PC-9 (cell line): ENCODE data around the gene PLXNA1. TPM values are rescaled to one million over a fixed set of nuclear protein-coding genes. Genes with fewer than 3 reads are reported as not detected.

Experiments
- BruUV-seq: library from RNA; stranded (reverse); fragments of 400-500 nt; replicated peaks from 2 replicates; lab custom pipeline; 2021; lab: Mats Ljungman, UMichigan
- CTCF ChIA-PET: fragments of 300-600 bp; sonication (Branson Sonifier 250); formaldehyde crosslinking; loops from one replicate; lab custom pipeline; 2022; ENCODE audit warnings: antibody characterized with exemption; lab: Charles Lee
- POLR2A ChIA-PET: fragments of 300-600 bp; sonication (Branson Sonifier 250); formaldehyde crosslinking; loops from one replicate; lab custom pipeline; 2022; ENCODE audit warnings: antibody characterized with exemption; ENCODE audit not compliant: unreplicated experiment; lab: Charles Lee
- DNase-seq, 2 experiments: peaks; one replicate each; pipeline versions ENCODE4 v3.0.0 to v3.0.0-alpha.2; 2015 to 2022; ENCODE audit warnings: mixed read lengths in 1 of 2
- H2AFZ ChIP-seq: fragments of 200-600 bp; sonication (generic); 2 replicates; pipeline ENCODE4 v1.8.1; 2017; ENCODE audit warnings: antibody characterized with exemption
- H3F3A ChIP-seq: fragments of 200-600 bp; sonication (generic); 2 replicates; pipeline ENCODE4 v1.8.1; 2017; ENCODE audit warnings: antibody characterized with exemption, mild to moderate bottlenecking, low read depth; ENCODE audit not compliant: insufficient read depth
- H3K27ac ChIP-seq: fragments of 200-600 bp; sonication (generic); 2 replicates; pipeline ENCODE4 v1.6.1; 2016; ENCODE audit warnings: mixed run types
- H3K27me3 ChIP-seq: fragments of 200-600 bp; sonication (generic); 2 replicates; pipeline ENCODE4 v1.6.1; 2016; ENCODE audit warnings: low read depth, mixed run types; ENCODE audit not compliant: insufficient read depth
- H3K36me3 ChIP-seq: fragments of 200-600 bp; sonication (generic); 2 replicates; pipeline ENCODE4 v1.6.1; 2016; ENCODE audit warnings: low read depth, mixed run types
- H3K4me1 ChIP-seq: fragments of 200-600 bp; sonication (generic); replicated peaks from 2 replicates; pipeline ENCODE4 v1.6.1; 2016; ENCODE audit warnings: mixed run types; ENCODE audit not compliant: insufficient read depth
- H3K4me2 ChIP-seq: fragments of 200-600 bp; sonication (generic); 2 replicates; pipeline ENCODE4 v1.6.1; 2017; ENCODE audit warnings: mixed run types
- H3K4me3 ChIP-seq: fragments of 200-600 bp; sonication (generic); 2 replicates; pipeline ENCODE4 v1.6.1; 2016; ENCODE audit warnings: mixed run types
- H3K79me2 ChIP-seq: fragments of 200-600 bp; sonication (generic); 2 replicates; pipeline ENCODE4 v1.6.1; 2017; ENCODE audit warnings: low read depth, mixed run types
- H3K9me2 ChIP-seq: fragments of 200-600 bp; sonication (generic); 2 replicates; pipeline ENCODE4 v1.8.1; 2017; ENCODE audit warnings: mild to moderate bottlenecking; ENCODE audit not compliant: insufficient read depth
- H3K9me3 ChIP-seq: fragments of 200-600 bp; sonication (generic); 2 replicates; pipeline ENCODE4 v1.8.1; 2016; ENCODE audit warnings: low read depth; ENCODE audit not compliant: insufficient read depth
- H4K20me1 ChIP-seq: fragments of 200-600 bp; sonication (generic); 2 replicates; pipeline ENCODE4 v1.8.1; 2017; ENCODE audit not compliant: insufficient read depth
- CTCF ChIP-seq: fragments of 200-600 bp; sonication (generic); conservative IDR thresholded peaks from 2 replicates; pipeline ENCODE4 v1.6.1; 2017; ENCODE audit warnings: mixed run types, antibody characterized with exemption, mild to moderate bottlenecking, moderate library complexity
- EZH2 ChIP-seq: fragments of 200-600 bp; sonication (generic); IDR thresholded peaks from 2 replicates; pipeline ENCODE4 v1.8.0; 2017; ENCODE audit warnings: antibody characterized with exemption, low read depth
- intact Hi-C: fragments of 100-400 bp; cut with micrococcal nuclease; formaldehyde crosslinking; loops from one replicate; pipeline ENCODE4 v1.10.0; 2022; ENCODE audit not compliant: unreplicated experiment
- total RNA-seq: library from RNA; stranded (reverse); gene quantifications from 2 replicates; pipeline ENCODE4 v1.2.3, GENCODE V29; 2021

The PLXNA1 gene
- total RNA-seq, 1 experiment from 2014 or later = 88.2 TPM

- Histone ChIP-seq H3K27ac (no peak overlapping the region), H3K4me3 (no peak overlapping the region), H3K9me3 (no peaks in the 10 kb centered on the region), H3K9me2 (no peaks in the 10 kb centered on the region), H3F3A (no peaks in the 10 kb centered on the region), H3K27me3 (no peaks in the 10 kb centered on the region), H4K20me1 (peaks cover 6% of the 10 kb centered on the region), H3K4me2 (no peak overlapping the region), H3K79me2 (no peaks in the 10 kb centered on the region), H2AFZ (no peak overlapping the region), H3K36me3 (no peaks in the 10 kb centered on the region), H3K4me1 (no peaks in the 10 kb centered on the region)
- ChIA-PET CTCF (no interaction called here), POLR2A (no interaction called here)
- intact Hi-C loops = no loop called here
- no TSS peak for BruUV-seq
- TF ChIP-seq CTCF = no peak
- no peak for TF ChIP-seq EZH2
- DNase-seq = no peak
These were observed 39.9 kb downstream of the PLXNA1 start for GRCh38 chr3:127022849-127023248.

- Histone ChIP-seq H3K4me1 (no peaks in the 10 kb centered on the region), H3K9me2 (no peaks in the 10 kb centered on the region), H4K20me1 (no peaks in the 10 kb centered on the region; the same call in 1 of the 2 replicates), H3K36me3 (no peaks in the 10 kb centered on the region), H3K79me2 (no peaks in the 10 kb centered on the region), H3K9me3 (no peaks in the 10 kb centered on the region), H3K27ac (no peak overlapping the region), H2AFZ (no peak overlapping the region), H3K4me2 (no peak overlapping the region), H3F3A (no peaks in the 10 kb centered on the region), H3K27me3 (no peaks in the 10 kb centered on the region), H3K4me3 (no peak overlapping the region)
- ChIA-PET CTCF (no interaction called here), POLR2A (no interaction called here)
- DNase-seq = no peak
- BruUV-seq = no TSS peak
- intact Hi-C loops = no loop called here
- no peak for TF ChIP-seq CTCF
- TF ChIP-seq EZH2 = no peak
These were observed 42.5 kb downstream of the PLXNA1 start for GRCh38 chr3:127025456-127025855.

GRCh38 chr3:127026036-127026435 lies 43.1 kb downstream of the PLXNA1 start:
- CTCF ChIA-PET = no interaction called here
- H3K4me3 ChIP-seq = no peak overlapping the region

More at GRCh38 chr3:127026036-127026435, 43.1 kb downstream of the PLXNA1 start:
- H3K79me2 ChIP-seq = no peaks in the 10 kb centered on the region
- DNase-seq = no peak
- no TSS peak for BruUV-seq
- no peaks in the 10 kb centered on the region for H3K4me1 ChIP-seq
- H2AFZ ChIP-seq = no peak overlapping the region
- POLR2A ChIA-PET = no interaction called here
- no peaks in the 10 kb centered on the region for H3F3A ChIP-seq
- no peaks in the 10 kb centered on the region for H3K9me3 ChIP-seq
- intact Hi-C loops = no loop called here
- no peaks in the 10 kb centered on the region for H3K36me3 ChIP-seq
- no peaks in the 10 kb centered on the region for H3K27me3 ChIP-seq
- H3K4me2 ChIP-seq = no peak overlapping the region
- H3K27ac ChIP-seq = no peak overlapping the region
- no peaks in the 10 kb centered on the region; the same call in 1 of the 2 replicates for H4K20me1 ChIP-seq
- H3K9me2 ChIP-seq = no peaks in the 10 kb centered on the region
- no peak for TF ChIP-seq CTCF
- TF ChIP-seq EZH2 = no peak
